ENCODE data around the gene EPS8L2.

EPS8L2 gene

DNA sequence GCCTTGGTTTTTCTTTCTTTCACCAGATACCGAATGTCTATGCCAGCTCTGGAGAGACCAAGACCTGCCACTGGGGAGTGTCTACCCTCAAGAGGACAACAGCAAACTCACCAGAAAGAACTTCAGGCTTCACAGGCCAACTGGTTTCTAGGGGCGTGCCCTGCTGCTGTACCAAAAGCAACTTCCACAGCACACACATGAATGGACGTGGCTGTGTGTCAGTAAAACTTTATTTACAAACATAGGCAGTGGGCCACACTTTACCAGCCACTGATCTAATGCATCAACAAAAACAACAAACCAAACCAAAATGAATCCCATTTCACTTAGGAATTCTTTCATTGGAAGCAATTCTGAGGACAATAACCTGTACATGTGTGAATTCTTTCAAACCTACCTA is 27.7 kb upstream of the EPS8L2 start:
- Histone ChIP-seq H3K4me3 (ENCODE audit: insufficient read depth, low read length, poor library complexity, severe bottlenecking) (no peak overlapping the region), H4K20me1 (ENCODE audit: low read depth, low read length) (no peaks in the 10 kb centered on the region), H3K79me2 (ENCODE audit: insufficient read depth, low read length) (no peaks in the 10 kb centered on the region), H3K9me3 (ENCODE audit: insufficient read depth, low read length) (no peaks in the 10 kb centered on the region), H3K4me2 (ENCODE audit: low read depth, low read length, poor library complexity, severe bottlenecking) (no peak overlapping the region), H3F3A (ENCODE audit: insufficient read depth) (no peaks in the 10 kb centered on the region), H2AFZ (ENCODE audit: low read depth, low read length, severe bottlenecking) (no peak overlapping the region), H3K36me3 (ENCODE audit: low read length) (peaks cover 6% of the 10 kb centered on the region; the same call in 1 of the 2 replicates), H3K27ac (ENCODE audit: low read depth, low read length) (no peak overlapping the region), H3K9ac (ENCODE audit: low read length) (no peak overlapping the region), H3K9me2 (replicated peaks; ENCODE audit: insufficient read depth, low read length) (no peaks in the 10 kb centered on the region), H3K27me3 (ENCODE audit: low read length) (no peaks in the 10 kb centered on the region)
- TF ChIP-seq, protein P1, sequence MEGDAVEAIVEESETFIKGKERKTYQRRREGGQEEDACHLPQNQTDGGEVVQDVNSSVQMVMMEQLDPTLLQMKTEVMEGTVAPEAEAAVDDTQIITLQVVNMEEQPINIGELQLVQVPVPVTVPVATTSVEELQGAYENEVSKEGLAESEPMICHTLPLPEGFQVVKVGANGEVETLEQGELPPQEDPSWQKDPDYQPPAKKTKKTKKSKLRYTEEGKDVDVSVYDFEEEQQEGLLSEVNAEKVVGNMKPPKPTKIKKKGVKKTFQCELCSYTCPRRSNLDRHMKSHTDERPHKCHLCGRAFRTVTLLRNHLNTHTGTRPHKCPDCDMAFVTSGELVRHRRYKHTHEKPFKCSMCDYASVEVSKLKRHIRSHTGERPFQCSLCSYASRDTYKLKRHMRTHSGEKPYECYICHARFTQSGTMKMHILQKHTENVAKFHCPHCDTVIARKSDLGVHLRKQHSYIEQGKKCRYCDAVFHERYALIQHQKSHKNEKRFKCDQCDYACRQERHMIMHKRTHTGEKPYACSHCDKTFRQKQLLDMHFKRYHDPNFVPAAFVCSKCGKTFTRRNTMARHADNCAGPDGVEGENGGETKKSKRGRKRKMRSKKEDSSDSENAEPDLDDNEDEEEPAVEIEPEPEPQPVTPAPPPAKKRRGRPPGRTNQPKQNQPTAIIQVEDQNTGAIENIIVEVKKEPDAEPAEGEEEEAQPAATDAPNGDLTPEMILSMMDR (IDR thresholded peaks at IDR 0.05; ENCODE audit: insufficient read depth, low read length, poor library complexity, severe bottlenecking): no peak
- TF ChIP-seq EZH2phosphoT487 (conservative IDR thresholded peaks at IDR 0.05; ENCODE audit: low read length): no peak

DNA sequence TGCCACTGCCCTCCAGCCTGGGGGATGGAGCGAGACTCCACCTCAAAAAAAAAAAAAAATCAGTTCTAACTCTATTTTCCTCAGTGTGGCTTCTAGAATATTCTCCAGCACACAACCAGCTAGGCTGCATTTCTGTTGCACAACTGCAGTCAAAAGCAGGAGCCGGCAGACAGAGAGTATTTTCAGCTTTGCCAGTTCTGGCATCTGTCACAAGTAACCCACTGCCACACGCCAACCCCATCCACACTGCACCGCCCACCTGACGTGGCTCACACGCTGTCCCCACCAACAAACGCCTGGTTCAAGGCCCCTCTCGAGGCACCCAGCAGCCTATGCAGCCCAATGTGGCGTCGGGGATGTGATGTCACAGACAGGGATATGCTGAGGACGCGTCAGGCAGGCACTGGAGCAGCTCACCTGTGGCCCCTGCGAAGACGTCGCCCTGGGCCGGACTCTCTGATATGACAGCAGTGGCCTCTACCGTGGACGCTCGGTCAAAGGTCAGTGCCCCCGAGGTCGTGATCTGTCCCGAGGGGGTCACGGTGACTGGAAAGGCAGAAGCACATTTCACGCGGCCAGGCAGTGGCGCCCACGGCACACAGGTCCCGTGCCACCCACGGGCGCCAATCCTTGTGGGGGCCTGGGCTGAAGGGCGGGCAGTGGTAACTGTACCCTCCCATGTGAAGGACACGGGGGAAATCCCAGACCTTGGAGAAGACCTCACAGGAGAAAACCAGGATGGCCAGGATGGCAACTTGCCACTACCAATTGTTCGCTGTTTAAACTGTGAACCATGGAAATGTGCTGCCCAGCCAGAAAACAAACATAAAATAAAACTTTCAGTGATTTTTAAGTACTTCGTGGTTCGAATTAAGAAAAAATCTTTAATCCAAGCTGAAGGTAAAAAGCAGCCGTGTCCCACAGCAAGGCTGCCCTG is 26.5 kb upstream of the EPS8L2 start:
- Histone ChIP-seq H3K9ac (ENCODE audit: low read length) (no peak overlapping the region), H3K4me3 (ENCODE audit: insufficient read depth, low read length, poor library complexity, severe bottlenecking) (no peak overlapping the region), H3K4me2 (ENCODE audit: low read depth, low read length, poor library complexity, severe bottlenecking) (no peak overlapping the region), H3K27ac (ENCODE audit: low read depth, low read length) (no peak overlapping the region), H4K20me1 (ENCODE audit: low read depth, low read length) (no peaks in the 10 kb centered on the region), H3K36me3 (ENCODE audit: low read length) (peaks cover 4% of the 10 kb centered on the region; the same call in 1 of the 2 replicates), H3K9me2 (replicated peaks; ENCODE audit: insufficient read depth, low read length) (no peaks in the 10 kb centered on the region), H3K79me2 (ENCODE audit: insufficient read depth, low read length) (no peaks in the 10 kb centered on the region), H3F3A (ENCODE audit: insufficient read depth) (no peaks in the 10 kb centered on the region), H2AFZ (ENCODE audit: low read depth, low read length, severe bottlenecking) (no peak overlapping the region), H3K9me3 (ENCODE audit: insufficient read depth, low read length) (no peaks in the 10 kb centered on the region), H3K27me3 (ENCODE audit: low read length) (no peaks in the 10 kb centered on the region)
- no peak for TF ChIP-seq EZH2phosphoT487 (conservative IDR thresholded peaks at IDR 0.05; ENCODE audit: low read length)
- TF ChIP-seq, protein P1 (IDR thresholded peaks at IDR 0.05; ENCODE audit: insufficient read depth, low read length, poor library complexity, severe bottlenecking): no peak

DNA sequence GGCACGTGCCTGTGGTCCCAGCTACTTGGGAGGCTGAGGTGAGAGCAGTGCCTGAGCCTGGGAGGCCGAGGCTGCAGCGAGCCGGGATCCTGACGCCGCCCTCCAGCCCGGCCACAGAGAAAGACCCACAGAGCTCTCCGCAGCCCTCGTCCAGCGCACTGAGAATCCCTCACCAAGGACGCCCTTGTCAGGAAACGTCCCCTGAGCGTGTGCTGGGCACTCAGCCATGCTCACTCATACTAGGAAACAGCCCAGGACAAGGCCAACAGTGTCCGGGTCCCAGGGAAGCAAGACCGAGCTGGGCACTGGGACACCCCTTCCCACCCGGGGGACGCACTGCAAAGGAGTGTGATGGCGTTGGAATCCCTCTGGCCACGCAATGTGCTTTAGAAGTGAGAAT is 25.6 kb upstream of the EPS8L2 start:
- H2AFZ ChIP-seq (ENCODE audit: low read depth, low read length, severe bottlenecking): no peak overlapping the region
- H3K9me3 ChIP-seq (ENCODE audit: insufficient read depth, low read length): no peaks in the 10 kb centered on the region
- H3F3A ChIP-seq (ENCODE audit: insufficient read depth): no peaks in the 10 kb centered on the region
- H3K27me3 ChIP-seq (ENCODE audit: low read length): no peaks in the 10 kb centered on the region
- TF ChIP-seq, protein P1 (IDR thresholded peaks at IDR 0.05; ENCODE audit: insufficient read depth, low read length, poor library complexity, severe bottlenecking): no peak
- no peak for TF ChIP-seq EZH2phosphoT487 (conservative IDR thresholded peaks at IDR 0.05; ENCODE audit: low read length)
- no peak overlapping the region for H3K4me3 ChIP-seq (ENCODE audit: insufficient read depth, low read length, poor library complexity, severe bottlenecking)
- 0 out of 2 replicates have a peak, but pooled peaks cover 4% of the 10 kb centered on the region for H3K36me3 ChIP-seq (ENCODE audit: low read length)
- H3K9me2 ChIP-seq (replicated peaks; ENCODE audit: insufficient read depth, low read length): no peaks in the 10 kb centered on the region
- no peaks in the 10 kb centered on the region for H3K79me2 ChIP-seq (ENCODE audit: insufficient read depth, low read length)
- H3K27ac ChIP-seq (ENCODE audit: low read depth, low read length): no peak overlapping the region
- H3K9ac ChIP-seq (ENCODE audit: low read length): no peak overlapping the region
- H3K4me2 ChIP-seq (ENCODE audit: low read depth, low read length, poor library complexity, severe bottlenecking): no peak overlapping the region
- no peaks in the 10 kb centered on the region for H4K20me1 ChIP-seq (ENCODE audit: low read depth, low read length)
